GM19468 (cell line): ENCODE results near the gene RAB44.
A peak's percentile ranks its signal among the peaks of the same experiment; 100 is the strongest.
"Not testable (repeated sequence)": the region's sequence is repeated elsewhere in the genome, so short reads cannot be mapped to it uniquely, and the experiment has no call there.

Experiments
- ATAC-seq: cut with Tn5 transposase; IDR thresholded peaks from one replicate; pipeline ENCODE4 v1.9.1; 2021; ENCODE audit warnings: mild to moderate bottlenecking, moderate library complexity, moderate number of reproducible peaks; ENCODE audit not compliant: unreplicated experiment; ENCODE audit errors: extremely low read depth

Gene RAB44

DNA sequence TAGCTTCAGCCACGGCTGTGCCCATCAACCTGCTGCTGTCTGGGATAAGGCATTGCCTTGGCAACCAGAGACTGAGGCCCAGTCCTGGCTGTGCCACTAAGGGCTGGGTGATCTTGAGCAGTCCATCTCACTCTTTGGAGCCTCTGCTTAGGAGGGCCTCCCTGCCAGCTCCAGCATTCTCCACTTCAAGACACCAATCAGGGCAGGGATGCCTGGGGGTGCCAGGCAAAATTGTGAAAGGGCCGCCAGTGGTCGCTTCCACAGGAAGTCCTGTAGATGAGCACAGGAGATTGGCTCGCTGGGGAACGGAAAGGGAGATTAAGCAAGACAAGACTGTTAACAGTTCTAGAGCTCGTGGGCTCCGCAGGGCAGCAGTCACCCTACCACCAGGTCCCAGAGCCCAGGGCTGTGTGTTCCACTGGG is at the start of gene RAB44:
Gene RAB44 (plus strand): TSS at position 346 of the 423 bp plus-strand sequence. CDS start 6,410 bp downstream, outside the sequence.
- no peak for ATAC-seq

- ATAC-seq, result no peak
These were observed 48.5 kb upstream of the RAB44 start for GRCh38 chr6:36649086-36649485.

- ATAC-seq, result no peak
These were observed 47.7 kb upstream of the RAB44 start for GRCh38 chr6:36649701-36650484.

- ATAC-seq, result peak; percentile 53
These were observed 46.7 kb upstream of the RAB44 start for GRCh38 chr6:36650848-36651478.

DNA sequence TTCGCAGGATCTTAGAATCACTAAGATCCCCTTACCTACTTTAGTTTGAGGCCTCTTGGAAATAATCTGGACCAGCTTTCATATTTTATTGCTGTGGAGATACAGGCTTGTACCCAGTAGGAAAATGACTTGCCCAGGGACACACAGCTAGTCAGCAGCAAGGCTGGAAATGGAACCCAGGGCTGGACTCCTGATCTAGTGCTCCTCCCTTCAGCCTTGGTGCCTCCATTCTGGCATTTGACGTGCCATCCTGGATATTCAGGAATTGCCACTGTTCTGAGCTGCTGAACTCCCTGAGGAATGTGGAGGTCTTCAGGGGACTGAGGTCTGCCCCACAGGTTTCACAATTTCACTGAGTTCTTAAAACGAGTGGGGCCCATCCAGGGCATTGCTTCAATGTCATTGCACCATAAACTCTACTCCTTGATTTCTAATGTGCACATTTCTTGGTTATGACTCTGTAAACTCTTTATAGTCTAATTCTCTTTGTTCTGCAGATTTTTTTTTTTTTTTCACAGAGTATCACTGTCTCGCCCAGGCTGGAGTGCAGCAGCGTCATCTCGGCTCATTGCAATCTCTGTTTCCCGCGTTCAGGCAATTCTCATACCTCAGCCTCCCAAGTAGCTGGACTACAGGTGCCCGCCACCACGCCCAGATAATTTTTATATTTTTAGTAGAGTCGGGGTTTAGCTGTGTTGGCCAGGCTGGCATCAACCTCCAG is 45.8 kb upstream of the RAB44 start:
- no peak for ATAC-seq

GRCh38 chr6:36654469-36654868 is 43.2 kb upstream of the RAB44 start:
- not testable (repeated sequence) for ATAC-seq

DNA sequence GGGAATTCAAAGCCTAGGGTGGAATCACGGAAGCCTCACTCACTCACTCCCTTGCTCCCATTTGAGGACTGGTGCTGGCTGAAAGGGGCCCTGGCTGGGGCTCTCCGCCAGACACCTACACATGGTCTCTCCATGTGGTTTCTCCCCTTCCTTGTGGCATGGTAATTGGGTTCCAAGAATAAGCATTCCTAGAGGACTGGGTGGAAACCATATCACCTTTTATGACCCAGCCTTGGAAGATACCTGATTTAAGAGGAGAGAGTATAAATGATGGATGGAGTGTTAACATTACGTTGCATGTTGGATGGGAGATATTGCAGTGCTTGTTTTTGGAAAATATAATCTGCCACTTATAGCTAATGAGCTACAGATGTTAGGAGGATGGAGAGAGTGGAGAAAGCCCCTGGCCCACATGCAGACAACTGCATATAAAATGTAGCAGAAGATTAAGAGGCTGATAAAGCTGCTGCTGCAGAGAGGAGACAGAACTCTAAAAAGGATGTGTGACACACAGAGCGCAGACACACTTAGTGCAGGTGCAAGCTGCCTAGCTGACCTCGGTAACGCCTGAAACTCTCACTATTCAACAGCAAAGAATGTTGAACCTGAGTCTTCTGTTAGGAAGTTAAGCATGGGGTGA is 42.4 kb upstream of the RAB44 start:
- no peak for ATAC-seq

GRCh38 chr6:36656441-36656840 is 41.2 kb upstream of the RAB44 start:
- no peak for ATAC-seq

DNA sequence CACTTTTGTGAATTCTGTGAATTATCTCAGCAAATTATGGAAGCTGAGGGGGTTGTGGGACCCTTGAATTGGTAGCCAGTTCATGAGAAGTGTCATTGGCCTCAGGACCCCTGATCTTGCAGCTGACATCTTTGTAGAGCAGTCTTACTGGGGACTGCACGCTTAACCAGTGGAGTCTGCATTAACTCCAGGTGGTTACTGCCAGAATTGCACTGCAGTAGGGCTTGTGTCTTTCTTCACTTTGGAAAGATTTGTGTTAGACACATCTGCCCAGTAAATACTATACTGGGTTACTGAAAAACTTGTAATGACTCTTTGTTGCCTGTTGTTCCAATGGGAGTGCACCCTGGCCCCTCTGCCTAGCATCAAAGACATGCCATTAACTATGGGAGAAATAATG is 40.4 kb upstream of the RAB44 start:
- no peak for ATAC-seq

DNA sequence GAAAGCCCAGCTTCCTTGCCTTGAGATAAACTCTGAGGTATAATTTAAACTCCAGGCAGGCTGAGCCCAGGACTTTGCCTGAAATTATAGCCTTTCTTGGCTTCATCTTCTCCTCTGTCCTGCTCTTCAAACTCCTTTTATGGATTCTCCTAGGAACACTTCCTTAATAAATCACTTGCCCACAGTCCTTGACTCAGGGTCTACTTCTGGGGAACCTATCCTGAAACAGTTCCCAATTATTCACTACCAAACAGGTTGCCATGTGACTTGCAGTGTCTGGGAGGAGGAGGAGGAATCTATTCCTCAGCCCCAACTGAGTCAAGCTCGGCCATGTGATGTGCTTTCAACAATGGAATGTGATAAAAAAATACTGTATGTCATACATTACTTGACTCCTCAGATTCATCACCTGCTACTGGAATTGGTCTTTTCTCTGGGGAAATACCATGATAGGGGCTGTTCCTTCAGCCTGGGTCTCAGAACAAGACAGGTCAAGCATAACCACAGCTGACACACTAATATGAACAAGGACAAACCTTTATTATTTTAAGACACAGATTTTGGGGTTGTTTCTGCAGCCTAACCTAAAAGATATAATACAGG is 39.6 kb upstream of the RAB44 start:
- no peak for ATAC-seq

DNA sequence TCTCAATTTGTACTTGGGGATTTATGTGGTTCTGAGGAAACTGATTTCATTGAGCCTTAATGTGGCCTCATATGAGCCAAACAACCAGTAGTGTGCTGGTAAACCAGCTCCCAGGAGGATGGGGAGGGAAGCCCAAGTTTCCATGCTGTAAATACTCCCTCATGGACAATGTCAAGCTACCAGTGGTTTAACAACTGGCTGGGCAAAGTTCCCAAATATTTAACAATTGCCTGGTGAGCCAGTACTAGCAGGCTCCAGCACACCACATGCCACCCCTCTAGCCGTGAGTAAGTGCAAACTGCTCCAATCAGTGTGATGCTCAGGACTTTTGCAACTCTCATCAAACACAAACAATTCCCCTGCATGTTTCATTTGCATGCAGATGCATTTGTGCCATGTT is 38.4 kb upstream of the RAB44 start:
- no peak for ATAC-seq

GRCh38 chr6:36660771-36661471 is 36.7 kb upstream of the RAB44 start:
- no peak for ATAC-seq

- no peak for ATAC-seq
These were observed 35.2 kb upstream of the RAB44 start for GRCh38 chr6:36662380-36662779.

- no peak for ATAC-seq
These were observed 34.8 kb upstream of the RAB44 start for GRCh38 chr6:36662827-36663256.

DNA sequence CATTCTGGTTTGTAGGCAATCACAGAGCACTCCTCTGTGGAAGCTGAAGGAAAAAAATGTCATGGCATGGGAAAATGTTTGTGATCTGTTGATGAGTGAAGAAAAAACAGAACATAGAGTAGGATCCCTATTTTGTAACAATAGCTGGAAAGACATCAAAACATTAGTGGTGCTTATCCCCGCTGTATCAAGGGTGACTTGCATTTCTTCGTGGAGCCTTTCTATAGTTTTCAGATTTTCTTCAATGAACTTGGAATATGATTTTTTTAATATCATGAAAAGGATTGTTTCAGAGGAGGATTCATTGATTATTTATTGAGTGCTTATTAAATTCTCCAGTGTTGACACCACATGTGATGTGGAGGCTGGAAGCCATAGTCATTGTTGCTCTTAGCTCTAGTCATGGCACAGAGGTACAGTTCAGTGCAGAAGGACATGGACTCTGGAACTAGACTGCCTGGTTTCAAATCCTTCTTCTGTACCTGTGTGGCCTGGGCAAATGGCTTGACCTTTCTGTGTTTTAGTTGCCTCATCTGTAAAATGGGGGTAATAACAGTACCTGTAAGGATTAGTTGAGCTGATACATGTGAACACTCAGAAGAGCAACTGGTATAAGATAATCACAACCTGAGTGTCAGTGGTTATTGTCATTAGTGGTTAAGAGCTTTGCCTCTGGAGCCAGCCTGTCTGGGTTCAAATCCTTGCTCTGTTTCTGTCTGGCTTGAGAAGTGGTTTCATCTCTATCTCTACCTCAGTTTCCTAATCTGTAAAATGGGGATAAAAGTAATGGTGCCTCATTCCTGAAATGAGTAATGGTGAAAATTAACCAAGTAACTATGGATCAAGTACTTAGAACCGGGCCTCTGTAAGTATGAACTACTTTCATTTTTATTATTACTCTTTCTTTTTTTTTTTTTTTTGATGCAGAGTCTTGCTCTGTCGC is 33.9 kb upstream of the RAB44 start:
- ATAC-seq, result no peak

- ATAC-seq, result no peak
These were observed 32.4 kb upstream of the RAB44 start for GRCh38 chr6:36665180-36665579.

- ATAC-seq, result no peak
These were observed 31.3 kb upstream of the RAB44 start for GRCh38 chr6:36666287-36666686.

DNA sequence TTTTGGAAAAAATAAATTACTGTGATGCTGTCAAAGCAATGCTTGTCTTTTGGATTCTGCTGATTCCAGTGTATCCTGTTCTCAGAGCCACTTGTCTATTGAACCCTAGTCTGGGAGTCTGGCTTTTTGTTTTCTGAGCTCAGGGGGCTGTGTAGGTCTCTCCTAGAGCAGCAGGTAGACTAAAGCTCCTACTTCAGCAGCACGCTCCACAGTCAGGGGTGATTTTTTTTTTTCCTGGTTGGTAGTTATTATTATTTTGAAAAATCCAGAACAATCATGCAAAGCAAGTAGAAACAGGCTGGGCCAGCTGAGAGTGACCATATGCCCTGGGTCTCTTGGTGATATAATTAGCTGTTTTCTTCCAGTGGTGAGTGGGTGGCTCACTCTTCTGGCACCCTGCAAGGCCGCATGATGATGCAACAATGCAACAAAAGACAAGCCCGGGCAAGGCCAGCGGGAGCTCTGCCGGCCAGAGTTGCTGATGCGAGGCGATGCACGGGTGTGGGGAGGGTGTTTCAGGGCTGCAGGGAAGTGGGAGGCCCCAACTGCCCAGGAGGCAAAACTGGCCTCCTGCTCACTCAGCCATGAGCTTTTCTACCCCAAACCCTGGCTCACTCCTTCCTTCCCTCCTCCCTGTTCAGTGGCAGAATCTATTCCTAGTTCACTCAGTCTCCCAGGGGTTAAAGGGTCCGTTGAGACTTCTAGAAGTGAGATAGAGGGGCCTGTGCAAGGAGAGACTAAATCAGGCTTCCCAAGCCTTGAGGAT is 30.6 kb upstream of the RAB44 start:
- ATAC-seq, result no peak
